OCI-LY7 (cell line): Measurements from ENCODE around the gene TMEM107. TPM values are rescaled to one million over a fixed set of nuclear protein-coding genes. Genes with fewer than 3 reads are reported as not detected.

Experiments used
- BruUV-seq: library from RNA; stranded (reverse); fragments of 400-500 nt; replicated peaks from 2 replicates; lab custom pipeline; 2021; lab: Mats Ljungman, UMichigan
- CTCF ChIA-PET: fragments of 300-600 bp; sonication (Branson Sonifier 250); formaldehyde crosslinking; loops from one replicate; lab custom pipeline; 2022; ENCODE audit warnings: antibody characterized with exemption; ENCODE audit not compliant: unreplicated experiment; lab: Charles Lee
- POLR2A ChIA-PET: fragments of 300-600 bp; sonication (Branson Sonifier 250); formaldehyde crosslinking; loops from one replicate; lab custom pipeline; 2022; ENCODE audit warnings: antibody characterized with exemption; lab: Charles Lee
- DNase-seq: peaks from one replicate; pipeline ENCODE4 v3.0.0-alpha.2; 2015; ENCODE audit warnings: low spot score
- H2AFZ ChIP-seq: fragments of 200-600 bp; sonication (generic), shearing (Covaris generic); 2 replicates; pipeline ENCODE4 v1.6.1; 2014; ENCODE audit warnings: mild to moderate bottlenecking, antibody characterized with exemption, low read length, moderate library complexity
- H3K27ac ChIP-seq: fragments of 200-600 bp; sonication (generic); 2 replicates; pipeline ENCODE4 v1.5.1; 2014; ENCODE audit warnings: mixed run types, low read depth, mild to moderate bottlenecking, moderate library complexity, low read length, inconsistent platforms; ENCODE audit not compliant: poor library complexity, severe bottlenecking
- H3K36me3 ChIP-seq: fragments of 200-600 bp; sonication (generic); 2 replicates; pipeline ENCODE4 v1.6.1; 2014; ENCODE audit warnings: mild to moderate bottlenecking, antibody characterized with exemption, low read length, moderate library complexity, mixed read lengths; ENCODE audit not compliant: insufficient read depth
- H3K4me1 ChIP-seq: fragments of 200-600 bp; sonication (generic); 2 replicates; pipeline ENCODE4 v1.5.1; 2014; ENCODE audit warnings: mild to moderate bottlenecking, low read length; ENCODE audit not compliant: insufficient read depth, poor library complexity, severe bottlenecking
- H3K4me2 ChIP-seq: fragments of 200-600 bp; sonication (generic); 2 replicates; pipeline ENCODE4 v1.6.1; 2014; ENCODE audit warnings: mild to moderate bottlenecking, low read length
- H3K4me3 ChIP-seq: fragments of 200-600 bp; sonication (generic); 2 replicates; pipeline ENCODE4 v1.5.1; 2014; ENCODE audit warnings: mild to moderate bottlenecking, low read depth, low read length; ENCODE audit not compliant: poor library complexity, severe bottlenecking
- H3K79me2 ChIP-seq: fragments of 200-600 bp; sonication (generic); 2 replicates; pipeline ENCODE4 v1.6.1; 2016; ENCODE audit warnings: low read depth, mild to moderate bottlenecking, low read length, moderate library complexity, mixed read lengths; ENCODE audit not compliant: insufficient read depth
- H3K9me2 ChIP-seq: fragments of 200-600 bp; sonication (generic); 2 replicates; pipeline ENCODE4 v1.6.1; 2016; ENCODE audit warnings: mild to moderate bottlenecking, low read length, mixed read lengths; ENCODE audit not compliant: insufficient read depth
- H3K9me3 ChIP-seq: fragments of 200-600 bp; sonication (generic); 2 replicates; pipeline ENCODE4 v1.6.1; 2014; ENCODE audit warnings: mild to moderate bottlenecking, mixed run types, low read length, mixed read lengths
- H4K20me1 ChIP-seq: fragments of 200-600 bp; sonication (generic); 2 replicates; pipeline ENCODE4 v1.6.1; 2014; ENCODE audit warnings: mild to moderate bottlenecking, antibody characterized with exemption, low read length, moderate library complexity, mixed read lengths; ENCODE audit not compliant: insufficient read depth
- EZH2phosphoT487 ChIP-seq: fragments of 200-600 bp; sonication (generic); IDR thresholded peaks from 2 replicates; pipeline ENCODE4 v1.6.1; 2018; ENCODE audit warnings: low read depth, borderline replicate concordance, mild to moderate bottlenecking, mixed run types, antibody characterized with exemption, low read length, moderate library complexity, mixed read lengths
- intact Hi-C: fragments of 100-400 bp; cut with micrococcal nuclease; formaldehyde crosslinking; loops from one replicate; pipeline ENCODE4 v1.10.0; 2022; ENCODE audit not compliant: unreplicated experiment
- total RNA-seq, 2 experiments: library from RNA; depleted of rRNA in 1 of 2; stranded (reverse); fragments of >200 nt in 1 of 2; shearing (Covaris generic) in 1 of 2; gene quantifications; 2 replicates each; pipeline ENCODE4 v1.2.3, GENCODE V29; 2014 to 2022
- TF ChIP-seq, protein P1 (sequence below): fragments of 200-600 bp; sonication (generic); conservative IDR thresholded peaks from 2 replicates; pipeline ENCODE4 v1.5.1; 2014; ENCODE audit warnings: mild to moderate bottlenecking, antibody characterized with exemption, low read length, moderate library complexity, mixed read lengths

TMEM107 gene
- total RNA-seq, 2 experiments from 2014 or later = 43.9 to 57.0 TPM

DNA sequence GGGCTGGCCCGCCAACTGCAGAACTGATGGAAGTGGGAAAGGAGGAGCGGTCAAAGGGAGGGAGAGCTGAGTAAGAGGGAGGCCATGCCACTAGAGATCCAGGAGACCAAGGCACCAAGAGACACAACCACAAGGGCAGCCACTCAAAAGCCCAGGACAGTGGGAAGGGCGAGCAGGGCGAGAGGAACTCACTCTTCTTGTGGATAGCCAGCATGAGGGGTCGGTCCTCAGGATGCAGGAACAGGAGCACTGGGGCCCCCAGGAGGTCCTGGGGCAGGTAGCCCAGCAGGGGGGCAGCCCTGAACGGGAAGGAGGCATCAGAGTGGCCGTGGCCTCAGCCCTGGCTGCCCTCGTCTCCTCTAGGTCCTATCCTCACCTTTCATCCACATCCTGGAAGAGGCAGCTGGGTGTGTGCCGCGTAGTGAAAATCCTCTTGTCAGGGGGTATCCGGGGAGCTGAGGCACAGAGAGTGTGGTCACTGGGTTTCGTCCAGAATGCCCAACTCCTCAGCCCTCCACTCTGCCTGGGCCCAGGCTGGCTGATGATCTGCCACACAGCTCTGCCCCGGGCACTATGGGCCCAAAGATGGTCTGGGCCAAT, 28.3 kb downstream of the TMEM107 start:
- no peak for TF ChIP-seq EZH2phosphoT487
- TF ChIP-seq, protein P1, sequence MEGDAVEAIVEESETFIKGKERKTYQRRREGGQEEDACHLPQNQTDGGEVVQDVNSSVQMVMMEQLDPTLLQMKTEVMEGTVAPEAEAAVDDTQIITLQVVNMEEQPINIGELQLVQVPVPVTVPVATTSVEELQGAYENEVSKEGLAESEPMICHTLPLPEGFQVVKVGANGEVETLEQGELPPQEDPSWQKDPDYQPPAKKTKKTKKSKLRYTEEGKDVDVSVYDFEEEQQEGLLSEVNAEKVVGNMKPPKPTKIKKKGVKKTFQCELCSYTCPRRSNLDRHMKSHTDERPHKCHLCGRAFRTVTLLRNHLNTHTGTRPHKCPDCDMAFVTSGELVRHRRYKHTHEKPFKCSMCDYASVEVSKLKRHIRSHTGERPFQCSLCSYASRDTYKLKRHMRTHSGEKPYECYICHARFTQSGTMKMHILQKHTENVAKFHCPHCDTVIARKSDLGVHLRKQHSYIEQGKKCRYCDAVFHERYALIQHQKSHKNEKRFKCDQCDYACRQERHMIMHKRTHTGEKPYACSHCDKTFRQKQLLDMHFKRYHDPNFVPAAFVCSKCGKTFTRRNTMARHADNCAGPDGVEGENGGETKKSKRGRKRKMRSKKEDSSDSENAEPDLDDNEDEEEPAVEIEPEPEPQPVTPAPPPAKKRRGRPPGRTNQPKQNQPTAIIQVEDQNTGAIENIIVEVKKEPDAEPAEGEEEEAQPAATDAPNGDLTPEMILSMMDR = no peak
- Histone ChIP-seq H3K27ac (no peak overlapping the region), H4K20me1 (no peaks in the 10 kb centered on the region; the same call in 1 of the 2 replicates), H3K4me1 (peaks cover 16% of the 10 kb centered on the region), H3K4me3 (no peak overlapping the region), H2AFZ (no peak overlapping the region), H3K9me2 (no peaks in the 10 kb centered on the region), H3K4me2 (no peak overlapping the region), H3K79me2 (peaks cover 8% of the 10 kb centered on the region; the same call in 1 of the 2 replicates), H3K9me3 (no peaks in the 10 kb centered on the region), H3K36me3 (peaks cover 65% of the 10 kb centered on the region)
- intact Hi-C loops = no loop called here
- no peak for DNase-seq
- ChIA-PET POLR2A (interaction anchor here (0.6 to 1.0 kb wide), 2 partner anchors 14 to 160 kb away, joined by 3 read pairs; no protein-coding TSS in a partner anchor), CTCF (no interaction called here)
- no TSS peak for BruUV-seq

DNA sequence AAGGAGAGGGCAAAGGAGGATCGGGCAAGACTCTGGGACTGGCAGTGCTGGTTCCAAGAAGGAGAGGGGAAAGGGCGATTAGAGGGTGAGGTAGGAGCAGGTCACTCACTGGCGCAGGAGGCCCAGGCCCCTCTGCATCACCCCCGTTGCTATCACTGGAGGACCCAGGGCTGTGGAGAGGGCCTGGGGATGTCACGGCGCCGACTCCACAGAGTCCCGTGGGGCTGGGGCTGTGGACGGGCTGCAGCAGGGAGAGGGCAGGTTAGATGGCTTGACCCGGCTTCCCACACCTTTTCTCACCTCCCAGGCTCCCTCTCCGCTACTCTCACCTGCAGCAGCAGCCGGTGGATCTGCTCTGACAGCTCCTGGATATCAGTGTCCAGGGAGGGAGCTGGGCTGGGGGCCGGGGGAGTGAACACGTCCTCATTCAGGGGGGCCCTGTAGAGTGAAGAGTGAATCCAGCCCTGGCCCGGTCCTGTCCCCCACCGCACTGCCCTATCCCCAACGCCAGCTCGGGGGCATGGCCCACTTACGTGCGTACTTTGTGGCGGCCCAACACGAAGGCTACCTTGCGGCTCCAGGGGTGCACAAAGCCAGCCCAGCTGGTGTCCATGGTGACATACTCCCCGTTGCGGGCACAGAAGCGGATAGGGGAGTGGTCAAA, 28.9 kb downstream of the TMEM107 start:
- TF ChIP-seq EZH2phosphoT487 = no peak
- TF ChIP-seq, protein P1 = no peak
- Histone ChIP-seq H3K4me1 (peaks cover 10% of the 10 kb centered on the region), H3K9me3 (no peaks in the 10 kb centered on the region), H3K4me3 (no peak overlapping the region), H3K9me2 (no peaks in the 10 kb centered on the region), H2AFZ (no peak overlapping the region), H3K27ac (no peak overlapping the region), H4K20me1 (no peaks in the 10 kb centered on the region; the same call in 1 of the 2 replicates), H3K79me2 (peaks cover 8% of the 10 kb centered on the region; the same call in 1 of the 2 replicates), H3K36me3 (peaks cover 71% of the 10 kb centered on the region), H3K4me2 (no peak overlapping the region)
- ChIA-PET CTCF (no interaction called here), POLR2A (interaction anchor here (0.6 kb wide), 1 partner anchor 161 kb away, joined by 3 read pairs; no protein-coding TSS in a partner anchor)
- BruUV-seq = no TSS peak
- intact Hi-C loops = no loop called here
- no peak for DNase-seq
